CD4-positive, alpha-beta T cell treated with Interleukin-6 for 4 hours (primary cell): ENCODE data around the gene SVIP.
A peak's percentile ranks its signal among the peaks of the same experiment; 100 is the strongest.

Experiments used
- DNase-seq: peaks from one replicate; pipeline ENCODE4 v3.0.0-alpha.2; 2020; ENCODE audit warnings: mixed read lengths

Gene SVIP

DNA sequence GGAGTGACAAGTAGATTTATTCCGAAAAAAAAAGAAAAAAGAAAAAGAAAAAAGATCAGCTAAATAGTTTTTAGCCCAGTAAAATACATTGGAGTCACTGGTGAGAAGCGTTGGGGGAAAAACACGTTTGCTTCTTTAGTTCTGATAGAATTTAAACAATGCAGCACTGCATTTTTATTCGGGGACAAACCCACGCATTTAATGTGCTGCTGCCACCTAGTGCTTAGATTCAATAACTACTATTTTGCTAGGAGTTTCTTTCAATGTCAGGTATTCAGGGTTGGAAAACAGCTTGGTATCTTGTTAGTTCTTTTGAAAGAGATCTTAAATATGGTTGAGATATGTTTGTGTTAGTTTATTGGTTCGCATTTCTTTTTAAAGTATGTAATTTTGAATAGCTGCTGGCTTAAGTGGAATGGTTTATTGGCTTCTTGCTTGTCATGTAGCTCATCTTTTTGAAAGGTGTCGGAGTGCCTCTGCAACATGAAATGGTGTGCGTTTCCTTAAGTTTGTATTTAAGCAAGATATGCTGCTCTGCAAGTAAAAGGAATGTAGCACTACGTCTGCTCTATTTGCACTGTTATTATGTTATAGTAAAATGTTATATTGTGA is 41.9 kb downstream of the SVIP start:
- DNase-seq, result peak; percentile 22

DNA sequence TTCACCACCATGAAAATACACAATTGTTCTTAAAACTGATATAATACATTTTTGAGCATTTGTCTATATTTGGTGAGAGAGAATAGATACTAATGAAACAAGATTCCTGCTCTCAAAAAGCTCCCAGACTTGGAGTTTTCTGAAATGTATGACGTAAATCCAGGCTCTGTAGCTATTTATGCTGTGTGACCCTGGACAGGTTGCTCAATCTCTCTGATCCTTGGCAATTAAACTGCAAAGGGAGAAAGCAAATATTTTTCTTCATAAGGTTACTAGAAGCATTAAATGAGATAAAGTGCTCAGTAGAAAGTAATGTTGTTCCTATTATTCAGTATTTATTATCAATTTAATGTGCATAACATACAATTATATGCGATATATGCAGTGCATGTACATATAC is 42.5 kb downstream of the SVIP start:
- no peak for DNase-seq

DNA sequence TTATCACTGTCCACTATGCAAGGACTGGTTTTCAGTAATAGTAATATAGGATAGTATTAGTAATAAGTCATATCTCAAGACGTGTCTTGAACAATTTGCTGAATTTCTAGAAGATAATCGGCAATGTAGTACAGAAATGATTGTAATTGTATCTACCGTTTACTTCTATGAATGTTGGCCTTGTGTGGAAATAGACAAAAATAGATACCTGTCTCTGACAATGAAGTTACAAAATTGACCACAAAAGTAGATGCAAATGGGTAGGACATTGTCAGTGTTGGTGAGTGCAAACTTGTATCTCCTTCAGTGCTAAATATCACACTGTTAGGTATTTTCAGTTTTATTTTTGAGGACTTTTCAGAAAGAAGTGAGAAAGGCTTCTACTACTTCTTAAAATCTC is 43.1 kb downstream of the SVIP start:
- no peak for DNase-seq

DNA sequence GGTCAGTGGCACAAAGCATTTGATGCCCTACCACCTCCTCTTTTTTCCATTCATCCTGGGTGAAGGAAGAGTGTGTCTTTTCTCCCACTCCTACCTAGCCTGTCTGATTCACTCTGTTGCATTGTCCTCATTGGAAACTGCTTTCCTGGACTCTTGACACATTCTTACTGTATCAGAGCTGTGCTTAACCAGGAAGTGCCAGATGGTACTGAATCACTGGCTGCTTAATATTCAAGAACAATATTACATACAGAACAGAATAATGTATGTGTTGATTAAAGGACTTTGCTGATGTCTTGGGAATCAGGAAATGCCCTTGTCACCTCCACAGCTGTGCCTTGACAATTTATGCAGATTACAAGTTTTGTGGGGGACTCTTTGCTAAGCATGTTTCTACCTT is 44.4 kb downstream of the SVIP start:
- DNase-seq, result no peak

DNA sequence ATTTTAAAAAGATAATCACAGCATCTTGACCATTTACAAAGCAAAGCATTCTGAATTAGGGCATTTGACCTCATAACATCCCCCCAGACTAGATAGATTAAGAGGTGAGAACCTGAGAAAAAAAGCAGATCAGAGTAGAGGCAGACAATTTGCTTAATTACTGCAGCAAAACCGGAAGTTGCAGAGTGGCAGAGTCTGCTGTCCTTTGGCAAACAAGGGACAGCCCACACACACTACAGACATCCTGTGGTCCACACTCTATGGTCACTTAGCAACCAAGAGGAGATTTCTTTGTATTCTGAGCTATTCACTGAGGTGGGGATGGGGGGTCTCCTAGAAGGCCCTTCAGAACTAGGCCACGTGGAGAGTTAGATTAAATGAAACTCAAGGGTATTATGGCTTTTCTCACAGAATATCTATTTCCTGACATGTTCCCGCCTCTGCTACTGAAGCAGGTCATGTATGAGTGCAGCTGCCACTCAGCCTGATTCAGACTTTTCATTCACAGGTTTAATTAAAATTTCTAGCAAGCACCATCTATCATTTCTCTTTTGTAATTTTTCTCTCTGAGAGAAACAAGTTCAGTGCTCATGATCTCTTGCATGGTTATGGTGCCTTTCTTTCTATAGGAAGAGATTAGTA is 48.5 kb downstream of the SVIP start:
- DNase-seq, result no peak

DNA sequence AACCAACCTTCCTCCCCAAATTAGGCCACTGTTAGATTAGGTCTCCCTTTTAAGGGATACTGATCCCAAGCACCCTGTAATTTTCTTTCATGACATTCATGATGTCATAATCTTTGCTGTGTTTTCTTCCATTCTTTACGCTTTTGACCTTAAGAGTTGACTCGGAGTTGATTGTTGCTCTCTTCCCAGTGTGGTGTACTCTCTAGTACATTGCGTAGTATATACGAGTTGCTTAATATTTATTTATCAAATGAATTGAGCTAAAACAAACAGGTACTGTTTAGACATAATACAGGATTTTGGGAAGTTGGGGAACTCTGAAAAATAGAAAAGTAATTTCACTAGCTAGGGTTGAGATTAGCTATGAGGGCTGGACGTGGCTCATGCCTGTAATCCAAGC is 49.8 kb downstream of the SVIP start:
- no peak for DNase-seq

DNA sequence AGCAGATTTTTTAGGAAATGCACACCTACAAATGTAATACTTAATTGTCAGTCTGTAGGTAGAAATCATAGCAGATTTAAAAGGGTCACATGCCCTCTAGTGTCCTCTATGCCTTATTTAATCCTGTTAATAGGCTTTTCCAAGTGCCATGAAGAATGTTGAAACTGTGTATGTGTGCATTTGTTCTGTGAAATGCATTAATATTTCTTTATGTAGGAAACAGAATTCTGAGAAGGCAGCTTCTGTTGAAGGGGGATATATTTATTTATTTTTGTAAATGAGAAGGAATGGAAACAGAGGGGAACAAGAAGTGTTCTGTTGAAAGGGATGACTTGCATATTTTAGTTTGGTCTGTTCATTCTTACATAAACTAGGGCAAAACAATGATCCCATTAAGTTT is 51.0 kb downstream of the SVIP start:
- no peak for DNase-seq

DNA sequence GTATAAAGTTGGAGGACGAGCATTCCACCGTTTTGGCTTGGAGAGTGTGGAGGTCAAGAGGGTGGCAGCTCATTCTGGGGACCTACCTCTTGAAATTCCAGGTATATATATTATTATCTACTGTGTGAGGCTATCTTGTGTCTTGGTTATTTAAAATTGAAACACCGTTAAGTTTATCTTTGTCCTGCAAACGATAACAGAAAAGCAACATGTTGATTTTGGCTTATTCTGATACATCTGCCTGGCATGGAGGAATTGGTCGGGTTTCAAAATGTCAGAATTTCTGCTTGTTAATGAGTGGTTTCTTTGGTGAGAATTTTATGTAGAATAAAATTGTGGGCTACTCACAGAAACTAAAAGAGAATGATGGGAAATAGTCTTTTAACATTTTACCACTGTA is 54.4 kb downstream of the SVIP start:
- DNase-seq, result no peak

DNA sequence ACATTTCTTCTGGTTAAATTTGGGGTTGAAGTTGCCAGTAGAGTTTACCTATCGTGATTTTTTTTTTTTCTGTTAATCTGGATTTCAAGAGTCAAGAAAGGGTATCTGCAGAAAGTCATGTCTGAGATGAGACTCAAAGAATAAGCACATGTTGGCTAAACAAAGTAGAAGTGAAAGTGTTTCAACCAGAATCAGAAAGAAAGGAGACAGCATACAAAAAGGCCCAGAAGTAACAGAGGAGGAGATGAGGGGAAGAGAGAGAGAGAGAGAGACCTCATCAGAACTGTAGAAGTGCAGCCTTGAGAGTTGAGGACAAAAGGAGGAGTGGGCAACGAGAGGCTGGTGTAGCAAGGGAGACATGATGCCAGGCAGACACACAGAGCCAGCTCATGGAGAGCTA is 54.9 kb downstream of the SVIP start:
- DNase-seq, result no peak

DNA sequence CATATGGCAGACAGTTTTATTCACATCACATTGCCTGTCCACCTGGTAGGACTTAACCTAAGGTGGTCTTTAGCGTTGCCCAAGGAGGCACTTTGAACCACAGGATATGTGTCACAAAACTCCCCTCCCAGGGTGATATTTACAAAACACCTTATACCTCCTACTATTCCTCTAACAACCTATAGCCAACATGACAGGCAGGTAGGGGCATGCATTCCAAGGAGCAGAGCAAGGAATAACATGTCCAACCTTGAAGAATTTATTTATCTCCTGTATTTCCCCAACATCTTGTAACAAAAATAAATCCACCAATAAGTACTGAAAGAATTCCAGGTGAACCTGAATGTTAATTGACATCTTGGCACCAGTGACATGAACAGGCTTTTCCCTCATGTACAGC is 60.5 kb downstream of the SVIP start:
- no peak for DNase-seq
